Measurements from ENCODE around the gene SCNN1A.

Gene SCNN1A

DNA sequence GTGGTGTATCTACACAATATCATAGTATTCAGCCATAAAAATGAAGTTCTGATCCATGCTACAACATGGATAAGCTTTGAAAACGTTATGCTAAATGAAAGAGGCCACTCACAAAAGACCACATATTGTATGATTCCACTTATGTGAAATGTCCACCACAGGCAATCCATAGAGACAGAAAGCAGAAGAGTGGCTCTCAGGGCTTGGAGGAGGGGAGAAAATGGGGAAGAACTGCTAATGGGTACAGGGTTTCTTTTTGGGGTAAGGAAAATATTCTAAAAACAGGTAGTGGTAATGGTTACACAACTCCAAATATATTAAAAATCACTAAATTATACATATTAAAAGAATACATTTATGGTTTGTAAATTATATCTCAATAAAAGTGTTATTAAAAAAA, 16.5 kb downstream of the SCNN1A start:
- Histone ChIP-seq H3F3A (ENCODE audit: insufficient read depth) (no peaks in the 10 kb centered on the region), H3K9me3 (ENCODE audit: insufficient read depth, low read length) (no peaks in the 10 kb centered on the region), H3K27me3 (ENCODE audit: low read length) (no peaks in the 10 kb centered on the region), H3K4me3 (ENCODE audit: insufficient read depth, low read length, poor library complexity, severe bottlenecking) (no peak overlapping the region), H2AFZ (ENCODE audit: low read depth, low read length, severe bottlenecking) (no peak overlapping the region), H3K36me3 (ENCODE audit: low read length) (no peaks in the 10 kb centered on the region), H3K79me2 (ENCODE audit: insufficient read depth, low read length) (no peaks in the 10 kb centered on the region), H3K27ac (ENCODE audit: low read depth, low read length) (no peak overlapping the region), H4K20me1 (ENCODE audit: low read depth, low read length) (no peaks in the 10 kb centered on the region), H3K9ac (ENCODE audit: low read length) (no peak overlapping the region), H3K4me2 (ENCODE audit: low read depth, low read length, poor library complexity, severe bottlenecking) (no peak overlapping the region), H3K9me2 (replicated peaks; ENCODE audit: insufficient read depth, low read length) (no peaks in the 10 kb centered on the region)
- TF ChIP-seq CTCF (IDR thresholded peaks at IDR 0.05; ENCODE audit: insufficient read depth, low read length, poor library complexity, severe bottlenecking), result no peak
- no peak for TF ChIP-seq EZH2phosphoT487 (conservative IDR thresholded peaks at IDR 0.05; ENCODE audit: low read length)

DNA sequence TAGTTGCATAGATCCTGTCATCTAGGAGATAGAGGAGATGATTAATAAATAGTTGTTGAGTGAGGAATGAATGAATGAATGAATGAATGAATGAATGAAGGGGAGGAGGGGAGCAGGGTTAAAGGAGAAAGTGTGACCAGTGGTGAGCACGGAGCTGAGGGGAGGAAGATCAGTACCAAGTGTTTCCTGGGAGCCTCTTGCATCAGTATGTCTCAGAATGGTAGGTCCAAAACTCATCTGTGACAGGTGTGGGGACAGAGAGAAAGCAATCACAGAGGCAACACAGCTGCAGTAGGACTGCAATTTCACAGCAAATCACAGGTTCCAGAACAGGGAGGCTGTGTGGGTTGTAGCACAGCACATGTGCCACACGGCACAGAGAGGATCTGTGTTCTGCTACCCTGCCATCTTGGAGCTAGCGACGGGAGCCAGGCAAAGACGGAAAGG, 19.0 kb downstream of the SCNN1A start:
- Histone ChIP-seq H3K79me2 (ENCODE audit: insufficient read depth, low read length) (no peaks in the 10 kb centered on the region), H3K9ac (ENCODE audit: low read length) (no peak overlapping the region), H2AFZ (ENCODE audit: low read depth, low read length, severe bottlenecking) (no peak overlapping the region), H3K4me2 (ENCODE audit: low read depth, low read length, poor library complexity, severe bottlenecking) (no peak overlapping the region), H3K9me3 (ENCODE audit: insufficient read depth, low read length) (no peaks in the 10 kb centered on the region), H3K9me2 (replicated peaks; ENCODE audit: insufficient read depth, low read length) (no peaks in the 10 kb centered on the region), H3K36me3 (ENCODE audit: low read length) (no peaks in the 10 kb centered on the region), H3K27ac (ENCODE audit: low read depth, low read length) (no peak overlapping the region), H3K4me3 (ENCODE audit: insufficient read depth, low read length, poor library complexity, severe bottlenecking) (no peak overlapping the region), H4K20me1 (ENCODE audit: low read depth, low read length) (no peaks in the 10 kb centered on the region), H3F3A (ENCODE audit: insufficient read depth) (no peaks in the 10 kb centered on the region), H3K27me3 (ENCODE audit: low read length) (no peaks in the 10 kb centered on the region)
- TF ChIP-seq CTCF (IDR thresholded peaks at IDR 0.05; ENCODE audit: insufficient read depth, low read length, poor library complexity, severe bottlenecking) (no peak), EZH2phosphoT487 (conservative IDR thresholded peaks at IDR 0.05; ENCODE audit: low read length) (no peak)

DNA sequence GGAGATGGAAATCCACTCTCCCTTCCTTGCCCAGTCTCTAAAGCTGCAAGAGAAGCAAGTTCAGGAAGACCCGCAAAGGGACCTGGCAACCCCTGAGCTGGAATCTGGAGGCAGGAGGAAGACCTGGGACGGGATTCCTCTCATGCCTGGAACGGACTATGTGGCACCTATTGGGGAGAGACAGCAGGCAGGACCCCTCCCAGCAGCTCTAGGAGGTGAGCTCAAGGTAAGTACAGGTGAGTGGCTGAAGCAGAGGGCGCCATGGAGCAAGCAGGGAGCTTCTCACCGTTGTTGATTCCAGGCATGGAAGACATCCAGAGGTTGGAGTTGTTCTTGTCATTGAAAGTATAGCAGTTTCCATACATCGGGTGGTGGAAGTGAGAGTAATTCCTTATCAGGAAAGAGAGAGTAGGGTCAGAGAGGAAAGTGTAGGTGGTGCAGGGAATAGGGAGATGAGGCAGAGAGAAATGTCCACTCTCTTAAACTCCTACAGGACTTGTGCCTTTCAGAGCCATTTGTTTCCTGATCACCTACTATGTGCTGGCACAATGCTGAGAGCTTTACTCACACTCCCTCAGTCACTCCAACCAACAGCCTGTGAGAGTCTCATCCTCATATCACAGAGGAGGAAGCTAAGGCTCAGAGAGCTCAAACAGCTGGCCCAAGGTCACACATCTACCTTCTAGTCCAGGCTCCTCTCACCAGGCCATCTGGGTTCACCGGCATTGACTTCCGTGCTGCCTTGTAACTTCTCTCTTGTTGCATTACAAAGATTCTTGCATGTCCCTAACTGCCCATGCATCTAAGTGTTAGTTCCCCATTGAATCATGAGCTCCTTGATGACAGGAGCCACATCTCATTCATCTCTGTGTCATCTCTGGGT, 19.6 kb downstream of the SCNN1A start:
- no peaks in the 10 kb centered on the region for H3K9me2 ChIP-seq (replicated peaks; ENCODE audit: insufficient read depth, low read length)
- H3K36me3 ChIP-seq (ENCODE audit: low read length), result no peaks in the 10 kb centered on the region
- no peaks in the 10 kb centered on the region for H3K79me2 ChIP-seq (ENCODE audit: insufficient read depth, low read length)
- no peak overlapping the region for H3K4me2 ChIP-seq (ENCODE audit: low read depth, low read length, poor library complexity, severe bottlenecking)
- H3K27me3 ChIP-seq (ENCODE audit: low read length), result no peaks in the 10 kb centered on the region
- no peaks in the 10 kb centered on the region for H4K20me1 ChIP-seq (ENCODE audit: low read depth, low read length)
- H3K9ac ChIP-seq (ENCODE audit: low read length), result no peak overlapping the region
- TF ChIP-seq EZH2phosphoT487 (conservative IDR thresholded peaks at IDR 0.05; ENCODE audit: low read length) (no peak), CTCF (IDR thresholded peaks at IDR 0.05; ENCODE audit: insufficient read depth, low read length, poor library complexity, severe bottlenecking) (no peak)
- no peaks in the 10 kb centered on the region for H3F3A ChIP-seq (ENCODE audit: insufficient read depth)
- no peak overlapping the region for H3K4me3 ChIP-seq (ENCODE audit: insufficient read depth, low read length, poor library complexity, severe bottlenecking)
- no peak overlapping the region for H3K27ac ChIP-seq (ENCODE audit: low read depth, low read length)
- no peaks in the 10 kb centered on the region for H3K9me3 ChIP-seq (ENCODE audit: insufficient read depth, low read length)
- H2AFZ ChIP-seq (ENCODE audit: low read depth, low read length, severe bottlenecking), result no peak overlapping the region
